Left forelimb (tissue), 1 donor: ENCODE data around the gene JUP.
"Not testable (repeated sequence)": the region's sequence is repeated elsewhere in the genome, so short reads cannot be mapped to it uniquely, and the experiment has no call there.

Experiments used
- DNase-seq: peaks from one replicate; pipeline ENCODE4 v3.0.0-alpha.2; 2018; ENCODE audit warnings: low spot score

JUP gene

GRCh38 chr17:41786227-41787020 lies at the start of gene JUP:
Gene JUP, minus strand, starts transcription at chr17:41786711. Its CDS starts 14,857 bp downstream, at chr17:41771854.
- peak; percentile 98 for DNase-seq

- DNase-seq: peak; percentile 85
These were observed 49.5 kb upstream of the JUP start, which contains the start of gene NT5C3B for GRCh38 chr17:41835800-41836549. Gene NT5C3B, minus strand, starts transcription at chr17:41836232. Its CDS starts 39 bp downstream, at chr17:41836193.

- DNase-seq: no peak
These were observed 48.8 kb upstream of the JUP start for GRCh38 chr17:41835214-41835799.

- not testable (repeated sequence) for DNase-seq
These were observed 43.5 kb upstream of the JUP start for GRCh38 chr17:41829961-41830360.

- DNase-seq: no peak
These were observed 38.8 kb upstream of the JUP start for GRCh38 chr17:41825175-41825845.

GRCh38 chr17:41824086-41824485 lies 37.6 kb upstream of the JUP start:
- no peak for DNase-seq

GRCh38 chr17:41823580-41823979 lies 37.1 kb upstream of the JUP start:
- no peak for DNase-seq

GRCh38 chr17:41823141-41823524 lies 36.6 kb upstream of the JUP start:
- no peak for DNase-seq

GRCh38 chr17:41822216-41823140 lies 36.0 kb upstream of the JUP start:
- DNase-seq: no peak

- no peak for DNase-seq
These were observed 35.3 kb upstream of the JUP start for GRCh38 chr17:41821776-41822175.

- no peak for DNase-seq
These were observed 31.5 kb upstream of the JUP start for GRCh38 chr17:41818024-41818423.

GRCh38 chr17:41816637-41817320 lies 30.3 kb upstream of the JUP start:
- DNase-seq: no peak

- DNase-seq: no peak
These were observed 27.7 kb upstream of the JUP start for GRCh38 chr17:41814195-41814594.

GRCh38 chr17:41813699-41814124 lies 27.2 kb upstream of the JUP start:
- no peak for DNase-seq

GRCh38 chr17:41813152-41813680 lies 26.7 kb upstream of the JUP start:
- no peak for DNase-seq

- peak; percentile 93 for DNase-seq
These were observed 26.1 kb upstream of the JUP start, which contains the start of gene FKBP10 for GRCh38 chr17:41812381-41813151. Gene FKBP10, plus strand, starts transcription at chr17:41813004. Its CDS starts 31 bp downstream, at chr17:41813035.

GRCh38 chr17:41811549-41812380 lies 25.3 kb upstream of the JUP start, which contains the start of gene P3H4:
Gene P3H4, minus strand, starts transcription at chr17:41811949. Its CDS starts 34 bp downstream, at chr17:41811915.
- DNase-seq: peak; percentile 95
